Endodermal cell (in vitro differentiated cells): Measurements from ENCODE around the gene DENND1C. TPM values are rescaled to one million over a fixed set of nuclear protein-coding genes. Genes with fewer than 3 reads are reported as not detected.

Source experiments
- DNase-seq: peaks from one replicate; pipeline ENCODE4 v3.0.0-alpha.2; 2017
- H3K27ac ChIP-seq: 2 replicates; pipeline ENCODE4 v1.5.1; 2013; ENCODE audit warnings: mild to moderate bottlenecking, low read depth, low read length, moderate library complexity
- H3K27me3 ChIP-seq: 2 replicates; pipeline ENCODE4 v1.6.1; 2013; ENCODE audit warnings: mild to moderate bottlenecking, low read length, moderate library complexity; ENCODE audit not compliant: insufficient read depth, control insufficient read depth, poor library complexity, severe bottlenecking
- H3K36me3 ChIP-seq: 2 replicates; pipeline ENCODE4 v1.7.0; 2013; ENCODE audit warnings: mild to moderate bottlenecking, low read length, moderate library complexity; ENCODE audit not compliant: control insufficient read depth, insufficient read depth
- H3K4me1 ChIP-seq: one replicate; pipeline ENCODE4 v1.7.0; 2013; ENCODE audit warnings: low read length; ENCODE audit not compliant: control insufficient read depth, insufficient read depth
- H3K4me3 ChIP-seq: 2 replicates; pipeline ENCODE4 v1.5.1; 2013; ENCODE audit warnings: mild to moderate bottlenecking, low read length, moderate library complexity
- H3K9ac ChIP-seq: 2 replicates; pipeline ENCODE4 v1.6.1; 2013; ENCODE audit warnings: mild to moderate bottlenecking, low read length, moderate library complexity; ENCODE audit not compliant: poor library complexity, severe bottlenecking; ENCODE audit errors: extremely low read depth
- H3K9me3 ChIP-seq: 2 replicates; pipeline ENCODE4 v1.6.1; 2013; ENCODE audit warnings: mild to moderate bottlenecking, low read length, moderate library complexity; ENCODE audit not compliant: control insufficient read depth
- H3K27ac Mint-ChIP-seq: 2 replicates; pipeline ENCODE4 v1.8.0; 2020; ENCODE audit warnings: mixed read lengths
- H3K27me3 Mint-ChIP-seq: 2 replicates; pipeline ENCODE4 v1.8.0; 2021; ENCODE audit warnings: mild to moderate bottlenecking, mixed read lengths; ENCODE audit not compliant: insufficient read depth
- H3K36me3 Mint-ChIP-seq: 2 replicates; pipeline ENCODE4 v1.8.0; 2020; ENCODE audit warnings: low read depth, mixed read lengths
- H3K4me1 Mint-ChIP-seq: 2 replicates; pipeline ENCODE4 v1.8.0; 2020; ENCODE audit warnings: mixed read lengths
- H3K4me3 Mint-ChIP-seq: 2 replicates; pipeline ENCODE4 v1.8.0; 2020; ENCODE audit warnings: mild to moderate bottlenecking, moderate library complexity, mixed read lengths
- H3K9me3 Mint-ChIP-seq: 2 replicates; pipeline ENCODE4 v1.8.0; 2020; ENCODE audit warnings: mild to moderate bottlenecking, mixed read lengths
- WGBS, 2 experiments: methylation state at CpG; one replicate each; pipeline versions ENCODE4 v1.1.5 to v1.1.7; 2013; ENCODE audit warnings: missing lambda C conversion rate in 2 of 2, mixed read lengths in 1 of 2; ENCODE audit not compliant: insufficient coverage in 1 of 2, insufficient read length in 1 of 2; 5-methylcytosine and 5-hydroxymethylcytosine counted together
- total RNA-seq, 2 donors: library from RNA; stranded (reverse); fragmentation: NEBNext Ultra II Directional in 1 of 2; extraction: Animal tissue kit (Norgen Biotek cat#: 25700) in 1 of 2; gene quantifications; 2 replicates in 1 of 2; 3 replicates in 1 of 2; pipeline ENCODE4 v1.2.1, GENCODE V29; 2021
- TF ChIP-seq, protein P1 (sequence below): fragments of 200-600 bp; sonication (generic); conservative IDR thresholded peaks from 2 replicates; pipeline ENCODE4 v1.5.0; 2021; ENCODE audit warnings: antibody characterized with exemption, mild to moderate bottlenecking

Gene DENND1C
- total RNA-seq, 2 donors from 2014 or later, result 1.7 to 2.1 TPM

DNA sequence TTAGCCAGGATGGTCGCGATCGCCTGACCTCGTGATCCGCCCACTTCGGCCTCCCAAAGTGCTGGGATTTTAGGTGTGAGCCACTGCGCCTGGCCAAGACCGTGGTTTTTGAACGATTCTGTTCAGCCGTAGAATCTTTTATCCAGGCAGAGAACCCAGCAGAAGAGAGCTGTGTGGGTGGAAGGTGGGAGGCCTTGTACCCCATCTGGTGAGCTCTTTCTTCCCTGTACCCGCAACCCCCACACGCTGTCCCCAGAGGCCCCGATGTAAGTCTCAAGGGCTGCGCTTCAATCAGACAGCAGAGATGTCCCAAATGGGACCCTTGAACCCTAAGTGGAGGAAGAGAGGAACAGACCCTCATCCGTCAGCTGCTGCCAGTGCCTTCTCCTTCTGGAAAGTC, 25.7 kb downstream of the DENND1C start:
- Histone ChIP-seq H3K27me3 (no peaks in the 10 kb centered on the region), H3K36me3 (peaks cover 39% of the 10 kb centered on the region), H3K27ac (no peak overlapping the region), H3K9ac (no peak overlapping the region), H3K9me3 (peaks cover 31% of the 10 kb centered on the region), H3K4me1 (no peaks in the 10 kb centered on the region), H3K4me3 (no peak overlapping the region)
- TF ChIP-seq, protein P1, sequence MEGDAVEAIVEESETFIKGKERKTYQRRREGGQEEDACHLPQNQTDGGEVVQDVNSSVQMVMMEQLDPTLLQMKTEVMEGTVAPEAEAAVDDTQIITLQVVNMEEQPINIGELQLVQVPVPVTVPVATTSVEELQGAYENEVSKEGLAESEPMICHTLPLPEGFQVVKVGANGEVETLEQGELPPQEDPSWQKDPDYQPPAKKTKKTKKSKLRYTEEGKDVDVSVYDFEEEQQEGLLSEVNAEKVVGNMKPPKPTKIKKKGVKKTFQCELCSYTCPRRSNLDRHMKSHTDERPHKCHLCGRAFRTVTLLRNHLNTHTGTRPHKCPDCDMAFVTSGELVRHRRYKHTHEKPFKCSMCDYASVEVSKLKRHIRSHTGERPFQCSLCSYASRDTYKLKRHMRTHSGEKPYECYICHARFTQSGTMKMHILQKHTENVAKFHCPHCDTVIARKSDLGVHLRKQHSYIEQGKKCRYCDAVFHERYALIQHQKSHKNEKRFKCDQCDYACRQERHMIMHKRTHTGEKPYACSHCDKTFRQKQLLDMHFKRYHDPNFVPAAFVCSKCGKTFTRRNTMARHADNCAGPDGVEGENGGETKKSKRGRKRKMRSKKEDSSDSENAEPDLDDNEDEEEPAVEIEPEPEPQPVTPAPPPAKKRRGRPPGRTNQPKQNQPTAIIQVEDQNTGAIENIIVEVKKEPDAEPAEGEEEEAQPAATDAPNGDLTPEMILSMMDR, result no peak
- Mint-ChIP-seq H3K27me3 (peaks cover 10% of the 10 kb centered on the region), H3K27ac (no peak overlapping the region), H3K4me3 (no peak overlapping the region), H3K9me3 (peaks cover 28% of the 10 kb centered on the region), H3K36me3 (peaks cover 47% of the 10 kb centered on the region), H3K4me1 (peaks cover 7% of the 10 kb centered on the region)
- DNase-seq, result no peak
- 95 to 96% methylated on average over 14 to 15 of the region's 15 CpGs for WGBS, 2 experiments

DNA sequence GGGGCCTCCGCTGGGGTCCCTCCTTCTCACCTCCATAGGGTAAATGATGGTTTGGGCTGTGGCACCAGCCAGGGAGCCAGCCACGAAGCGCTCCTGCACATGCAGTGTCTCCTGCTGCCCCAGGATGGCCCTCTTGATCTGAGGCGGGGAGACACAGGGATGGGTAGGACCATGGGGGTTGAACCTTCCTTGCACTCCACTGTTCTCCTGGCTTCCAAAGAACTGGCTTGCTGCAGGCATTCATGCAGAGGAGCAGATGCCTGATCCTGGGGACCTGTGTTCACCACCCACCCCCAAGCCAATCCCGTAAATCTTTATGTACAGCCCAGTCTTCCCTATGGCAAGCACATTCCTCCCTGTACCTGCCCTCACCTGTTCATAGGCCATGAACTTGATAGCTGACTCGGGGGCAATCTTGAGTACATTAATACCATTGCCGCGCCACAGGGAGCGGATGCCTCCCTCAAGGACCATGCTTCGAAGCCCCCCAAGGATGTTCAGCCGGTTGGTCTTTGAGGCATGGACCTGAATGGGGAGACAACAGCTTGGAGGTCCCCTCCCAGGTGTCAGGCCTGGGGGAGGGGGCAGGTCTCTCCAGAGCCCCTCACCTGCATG, 27.5 kb downstream of the DENND1C start:
- Mint-ChIP-seq H3K9me3 (peaks cover 28% of the 10 kb centered on the region), H3K36me3 (peaks cover 53% of the 10 kb centered on the region), H3K4me3 (no peak overlapping the region), H3K4me1 (peaks cover 5% of the 10 kb centered on the region), H3K27me3 (peaks cover 8% of the 10 kb centered on the region), H3K27ac (no peak overlapping the region)
- Histone ChIP-seq H3K4me3 (no peak overlapping the region), H3K27me3 (no peaks in the 10 kb centered on the region), H3K9me3 (peaks cover 31% of the 10 kb centered on the region), H3K27ac (no peak overlapping the region), H3K9ac (no peak overlapping the region), H3K4me1 (no peaks in the 10 kb centered on the region), H3K36me3 (peaks cover 43% of the 10 kb centered on the region)
- WGBS, 2 experiments, result 98 to 100% methylated on average over 8 to 11 of the region's 11 CpGs
- TF ChIP-seq, protein P1, result no peak
- no peak for DNase-seq

DNA sequence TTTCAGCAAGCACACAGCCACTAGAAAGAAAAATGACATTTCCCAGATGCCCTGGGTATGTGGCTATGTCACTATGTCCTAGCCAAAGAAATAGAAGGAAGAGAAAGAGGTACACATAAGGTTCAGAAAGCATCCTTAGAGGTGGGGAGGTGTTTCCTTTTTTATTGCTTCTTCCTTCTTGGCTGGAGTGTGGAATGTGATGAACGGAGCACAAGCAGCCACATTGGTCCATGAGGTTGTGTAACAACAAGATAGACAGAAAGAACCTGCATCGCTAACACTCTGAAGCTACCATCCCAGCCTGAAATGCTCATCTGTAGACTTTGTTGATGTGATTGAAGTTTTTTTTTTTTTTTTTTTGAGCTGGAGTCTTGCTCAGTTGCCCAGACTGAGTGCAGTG, 28.7 kb downstream of the DENND1C start:
- TF ChIP-seq, protein P1, result no peak
- no peaks in the 10 kb centered on the region for H3K4me1 ChIP-seq
- H3K27ac ChIP-seq, result no peak overlapping the region
- Mint-ChIP-seq H3K4me3 (no peak overlapping the region), H3K9me3 (peaks cover 28% of the 10 kb centered on the region), H3K27me3 (no peaks in the 10 kb centered on the region), H3K27ac (no peak overlapping the region), H3K36me3 (peaks cover 53% of the 10 kb centered on the region), H3K4me1 (no peaks in the 10 kb centered on the region)
- no peak overlapping the region for H3K4me3 ChIP-seq
- H3K9me3 ChIP-seq, result peaks cover 31% of the 10 kb centered on the region
- H3K27me3 ChIP-seq, result no peaks in the 10 kb centered on the region
- H3K36me3 ChIP-seq, result peaks cover 43% of the 10 kb centered on the region
- no peak for DNase-seq
- H3K9ac ChIP-seq, result no peak overlapping the region
- 100% methylated on average over 1 to 2 of the region's 2 CpGs for WGBS, 2 experiments
